Eye (tissue), 1 donor: Measurements from ENCODE around the gene CD99L2.
A peak's percentile ranks its signal among the peaks of the same experiment; 100 is the strongest.

Source experiments
- DNase-seq: peaks from one replicate; pipeline ENCODE4 v3.0.0-alpha.2; 2015

CD99L2 gene

DNA sequence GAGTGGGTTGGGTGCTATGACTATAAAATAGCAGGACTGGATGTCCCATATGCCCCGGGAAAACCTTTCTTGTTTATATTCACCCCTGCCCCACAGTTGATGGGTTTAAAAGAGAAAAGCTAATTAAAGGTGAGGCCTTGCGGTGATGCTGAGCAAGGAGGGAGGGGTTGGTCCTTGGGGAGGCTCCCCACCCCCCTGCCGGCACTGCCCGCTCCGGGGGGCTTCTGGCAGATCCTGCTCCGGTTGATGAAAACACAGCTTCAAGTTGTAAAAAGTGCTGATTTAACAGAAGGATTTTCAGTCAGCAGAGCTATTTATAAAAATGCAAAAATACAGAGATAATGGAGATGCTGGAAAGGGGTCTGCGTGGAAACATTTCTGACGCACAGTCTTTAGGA, 136.7 kb downstream of the CD99L2 start:
- no peak for DNase-seq

DNA sequence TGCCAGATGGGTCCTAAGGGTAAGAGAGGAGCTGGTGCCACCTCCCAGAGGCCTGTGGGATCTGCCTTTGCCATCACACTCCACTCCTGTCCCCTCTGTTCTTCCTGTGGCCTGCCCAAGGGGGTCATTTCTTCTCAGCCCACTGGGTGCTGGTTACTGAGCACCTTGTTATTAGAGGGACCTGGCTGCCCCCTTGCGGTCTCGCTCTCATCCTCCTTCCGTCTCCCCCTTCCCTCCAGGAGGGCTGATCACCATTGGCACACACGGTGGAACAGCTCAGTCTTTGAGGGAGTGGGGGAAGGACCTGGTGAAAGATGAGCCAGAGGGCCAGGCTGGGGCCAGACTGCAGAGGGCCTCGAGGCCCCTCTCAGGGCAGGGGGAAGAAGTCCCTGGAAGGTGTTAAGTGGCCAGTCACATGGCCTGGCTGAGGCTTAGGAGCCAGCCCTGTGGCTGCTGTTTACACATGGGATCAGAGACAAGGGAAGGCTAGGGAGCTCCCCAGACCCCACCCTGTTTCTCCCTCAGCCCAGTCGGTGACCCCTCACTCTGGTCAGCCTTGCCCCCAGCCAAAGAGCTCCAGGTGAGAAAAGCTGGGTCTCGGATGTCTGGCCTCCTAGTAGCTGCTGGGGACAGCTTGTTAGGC, 137.2 kb downstream of the CD99L2 start:
- no peak for DNase-seq

DNA sequence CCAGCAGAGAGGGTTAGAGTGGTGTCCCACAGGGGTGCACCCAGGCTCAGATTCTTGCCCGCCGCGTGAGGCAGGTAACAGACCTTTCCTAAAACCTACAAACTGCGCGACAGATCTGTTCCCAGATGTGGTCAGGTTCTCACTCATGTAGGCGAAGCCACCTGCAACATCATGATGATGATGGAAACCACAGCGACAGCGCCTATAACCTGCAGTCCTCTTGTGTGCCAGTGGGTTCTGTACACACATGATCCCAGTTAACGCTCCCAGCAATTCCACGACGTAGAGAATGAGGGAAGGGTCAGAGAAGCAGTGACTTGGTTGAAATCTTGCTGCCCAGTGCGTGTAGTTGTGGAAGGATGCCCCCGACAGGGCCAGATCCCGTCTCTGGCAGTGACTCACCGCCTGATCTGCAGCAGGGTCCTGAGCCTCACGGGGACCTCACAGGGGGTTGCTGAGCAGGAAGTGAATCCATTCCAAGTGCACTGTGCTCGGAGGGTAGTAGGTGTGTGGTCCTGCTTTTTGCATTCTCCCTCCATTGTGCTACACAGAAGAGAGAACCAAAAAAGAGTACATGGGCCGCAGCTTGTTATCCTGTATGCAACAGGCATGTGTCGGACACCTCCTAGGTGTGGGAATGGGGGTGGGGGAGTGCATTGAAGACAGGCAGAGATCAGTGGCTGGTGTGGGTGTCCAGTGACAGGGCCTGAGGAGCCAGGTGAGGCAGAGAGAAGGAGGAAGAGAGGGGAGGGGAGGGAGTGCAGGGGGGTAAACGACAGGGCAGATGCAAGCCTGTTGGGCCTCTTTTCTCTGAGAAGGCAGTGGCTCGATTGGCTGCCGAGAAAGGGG, 138.7 kb downstream of the CD99L2 start:
- no peak for DNase-seq

DNA sequence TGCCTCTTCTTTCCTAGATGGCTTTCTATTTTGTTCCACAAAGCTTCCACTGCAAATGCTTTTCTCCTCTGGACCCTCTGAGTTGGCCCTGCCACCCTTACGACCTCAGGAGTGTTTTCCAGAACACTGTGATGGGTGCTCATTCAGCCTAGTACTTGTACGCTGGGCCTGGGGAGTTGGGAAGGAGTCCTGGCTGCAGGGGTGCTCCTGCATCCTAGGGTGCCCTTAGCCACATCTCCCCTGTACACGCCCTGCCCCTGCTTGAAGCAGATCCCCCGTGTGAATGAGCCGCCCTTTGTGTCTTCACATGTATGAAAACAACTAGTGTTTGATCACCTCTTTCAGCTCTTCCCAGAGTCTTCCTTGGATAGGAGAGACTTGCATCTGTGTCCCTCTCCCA, 141.1 kb downstream of the CD99L2 start:
- DNase-seq = no peak

DNA sequence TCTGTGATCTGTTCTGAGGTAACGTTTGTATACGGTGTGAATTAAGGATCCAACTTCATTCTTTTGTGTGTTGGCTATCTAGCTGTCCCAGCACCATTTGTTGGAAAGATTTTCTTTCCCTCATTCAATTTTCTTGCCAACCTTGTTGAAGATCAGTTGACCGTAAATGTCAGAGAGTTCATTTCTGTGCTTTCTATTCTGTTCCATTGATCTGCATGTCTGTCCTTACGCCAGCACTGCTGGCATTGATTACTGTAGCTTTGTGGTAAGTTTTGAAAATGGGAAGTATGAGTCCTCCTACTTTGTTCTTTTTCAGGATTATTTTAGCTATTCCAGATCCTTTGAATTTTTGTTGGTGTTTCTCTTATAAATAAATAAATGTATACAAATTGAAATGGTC, 144.5 kb downstream of the CD99L2 start:
- no peak for DNase-seq

DNA sequence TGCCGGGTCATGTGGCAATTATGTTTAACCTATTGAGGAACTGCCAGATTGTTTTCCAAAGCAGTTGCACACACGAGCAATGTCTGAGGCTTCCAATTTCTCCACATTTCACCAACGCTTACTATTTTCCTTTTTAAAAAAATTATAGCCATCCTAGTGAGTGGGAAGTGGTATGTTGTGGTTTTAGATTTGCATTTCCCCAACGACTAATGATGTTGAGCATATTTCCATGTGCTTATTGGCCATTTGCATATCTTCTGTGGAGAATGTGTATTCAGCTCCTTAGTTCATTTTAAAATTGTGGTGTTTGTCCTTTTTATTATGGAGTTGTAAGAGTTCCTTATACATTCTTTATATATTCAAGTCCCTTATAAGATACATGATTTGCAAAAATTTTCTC, 145.1 kb downstream of the CD99L2 start:
- DNase-seq = no peak

DNA sequence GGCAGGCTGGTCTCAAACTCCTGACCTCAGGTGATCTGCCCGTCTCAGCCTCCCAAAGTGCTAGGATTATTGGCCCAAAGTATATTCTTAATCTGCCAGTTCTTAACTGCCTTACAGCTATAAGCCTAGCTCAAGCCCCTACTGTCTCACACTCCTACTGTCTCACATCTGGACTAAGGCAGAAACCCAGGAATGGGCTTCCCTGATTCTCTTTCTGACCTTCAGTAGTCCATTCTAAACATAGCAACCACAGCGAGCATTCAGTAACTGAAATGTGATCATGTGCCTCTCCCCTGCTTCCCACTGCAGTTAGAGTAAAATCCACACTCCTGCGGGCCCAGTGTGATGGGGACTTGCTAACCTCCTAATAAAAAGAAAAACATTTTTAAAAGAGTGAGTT, 146.3 kb downstream of the CD99L2 start:
- no peak for DNase-seq

DNA sequence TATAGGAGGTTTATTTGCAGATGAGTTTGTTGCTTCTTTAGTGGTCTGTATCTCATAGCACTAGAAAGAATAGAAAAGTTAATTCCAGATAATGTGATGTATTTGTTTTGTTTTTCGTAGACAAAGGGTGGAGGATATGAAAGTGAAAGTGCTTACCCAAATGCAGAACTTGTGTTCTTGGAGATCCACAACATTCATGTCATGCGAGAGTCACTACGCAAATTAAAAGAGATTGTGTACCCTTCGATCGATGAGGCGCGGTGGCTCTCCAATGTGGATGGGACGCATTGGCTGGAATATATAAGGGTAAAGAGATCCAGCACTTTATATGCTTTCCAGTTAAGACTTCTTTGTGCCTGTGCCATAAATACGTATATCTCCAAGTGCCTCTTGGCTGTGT, 162.0 kb downstream of the CD99L2 start:
- no peak for DNase-seq

DNA sequence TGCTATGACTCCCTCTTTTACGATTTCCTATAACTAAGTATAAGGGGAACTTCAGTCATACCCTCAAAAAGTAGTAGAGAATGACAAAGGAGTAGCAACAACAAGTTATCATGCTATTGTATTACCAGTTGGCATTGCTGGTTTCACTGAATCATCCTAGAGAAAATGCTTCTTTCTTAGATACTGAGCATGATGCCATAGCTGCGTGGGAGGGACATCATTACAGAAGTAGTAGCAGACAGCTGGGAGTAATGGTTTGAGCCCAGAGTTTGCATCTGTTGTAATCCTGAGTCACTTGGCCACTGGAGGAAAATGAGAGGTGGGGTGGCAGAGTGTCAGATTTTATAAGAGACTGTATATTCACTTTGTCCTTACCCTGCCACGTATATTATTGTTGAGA, 166.7 kb downstream of the CD99L2 start:
- DNase-seq = no peak

DNA sequence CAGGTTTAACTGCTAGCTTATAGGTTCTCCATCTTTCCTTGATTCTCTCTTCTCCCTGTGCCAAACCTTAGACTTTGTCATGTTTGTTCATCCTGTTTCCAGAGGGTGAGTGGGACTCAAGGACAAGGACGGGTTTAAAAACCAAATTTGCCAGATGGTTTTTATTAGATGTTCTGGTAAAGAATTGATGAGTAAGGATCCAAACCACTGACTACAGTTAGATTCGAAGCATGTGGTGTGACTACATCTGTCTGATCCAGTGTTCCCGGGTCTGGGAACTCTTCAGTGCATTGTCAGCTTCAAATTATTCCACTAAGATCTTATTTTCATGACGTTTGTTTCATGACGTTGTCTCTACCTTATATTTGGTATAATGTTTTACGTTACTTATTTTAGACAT, 167.7 kb downstream of the CD99L2 start:
- DNase-seq = no peak

DNA sequence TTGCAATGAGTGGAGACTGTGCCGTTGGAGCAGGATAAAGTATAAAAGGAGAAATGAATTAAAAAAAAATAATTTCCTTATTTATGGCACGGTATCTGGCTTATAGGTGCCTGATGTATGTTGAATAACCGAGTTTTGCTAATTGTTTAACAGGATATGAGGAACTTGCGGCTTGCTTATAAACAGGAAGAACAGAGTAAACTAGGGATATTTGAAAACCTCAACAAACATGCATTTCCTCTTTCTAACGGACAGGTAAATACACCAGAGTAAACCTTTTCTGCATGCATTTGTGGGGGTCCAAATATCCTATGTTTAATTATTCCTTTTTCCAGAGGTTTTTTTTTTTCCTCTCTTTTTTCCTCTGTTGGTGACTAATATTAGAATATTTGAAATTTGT, 168.5 kb downstream of the CD99L2 start:
- no peak for DNase-seq

DNA sequence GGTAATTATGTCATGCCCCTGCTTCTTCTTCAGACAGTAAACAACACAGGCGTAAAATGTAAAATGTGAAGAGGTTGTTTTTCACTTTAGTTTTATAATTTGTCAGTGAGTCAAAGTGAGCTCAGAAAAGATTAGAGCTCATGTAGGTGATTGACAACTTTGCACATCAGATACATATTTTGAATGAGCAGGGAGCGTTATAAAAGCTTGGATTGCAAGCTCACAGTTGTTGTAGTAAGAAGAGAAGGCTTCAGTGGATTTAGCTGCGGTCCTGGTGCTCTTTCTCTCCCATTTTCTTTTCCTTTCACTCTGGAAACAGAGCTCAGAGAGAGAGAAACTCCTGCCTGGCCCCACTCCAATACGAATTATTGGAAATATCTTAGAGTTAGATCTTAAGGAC, 178.8 kb downstream of the CD99L2 start:
- DNase-seq = peak; percentile 82
